ENCODE results near the gene RSPH9.
A peak's percentile ranks its signal among the peaks of the same experiment; 100 is the strongest.
"Not testable (repeated sequence)": the region's sequence is repeated elsewhere in the genome, so short reads cannot be mapped to it uniquely, and the experiment has no call there.

The RSPH9 gene

GRCh38 chr6:43689421-43689820 is 44.6 kb downstream of the RSPH9 start:
- DNase-seq, result no peak

DNA sequence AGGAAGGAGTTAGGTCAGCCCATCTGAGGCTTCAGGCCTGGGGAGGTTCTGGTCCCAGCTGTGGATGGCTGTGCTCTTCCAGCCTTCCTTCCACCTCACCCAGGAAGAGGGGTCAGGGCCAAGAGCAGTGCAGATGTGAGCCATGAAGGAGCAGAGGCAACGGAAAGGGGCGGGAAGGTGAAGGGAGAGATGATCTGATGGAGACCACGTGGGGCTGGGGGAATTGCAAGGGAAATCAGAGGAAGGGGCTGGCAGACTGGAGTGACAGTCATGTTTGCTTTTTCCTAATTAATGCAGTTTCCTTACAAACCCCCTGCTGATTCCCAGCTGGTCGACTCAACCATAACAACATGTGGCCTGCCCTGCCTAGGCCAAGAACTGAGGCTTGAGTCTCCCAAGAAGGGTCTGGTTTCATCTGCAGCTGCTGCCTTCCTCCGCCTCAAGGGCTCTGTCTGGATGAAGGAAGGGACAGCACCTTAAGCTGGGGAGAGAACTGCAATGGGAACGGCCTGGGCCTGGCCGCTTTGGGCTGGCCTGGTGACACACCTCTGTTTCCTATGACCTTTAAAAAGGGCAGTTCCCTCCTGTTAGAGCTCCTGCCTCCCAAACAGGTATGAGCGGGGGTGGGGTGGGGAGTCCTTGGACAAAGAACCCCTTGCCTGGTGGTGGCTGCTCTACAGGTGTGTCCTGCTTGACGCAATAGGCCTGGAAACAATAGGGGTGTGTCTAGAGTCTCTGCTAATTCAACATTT is 50.6 kb downstream of the RSPH9 start:
- no peak for DNase-seq

DNA sequence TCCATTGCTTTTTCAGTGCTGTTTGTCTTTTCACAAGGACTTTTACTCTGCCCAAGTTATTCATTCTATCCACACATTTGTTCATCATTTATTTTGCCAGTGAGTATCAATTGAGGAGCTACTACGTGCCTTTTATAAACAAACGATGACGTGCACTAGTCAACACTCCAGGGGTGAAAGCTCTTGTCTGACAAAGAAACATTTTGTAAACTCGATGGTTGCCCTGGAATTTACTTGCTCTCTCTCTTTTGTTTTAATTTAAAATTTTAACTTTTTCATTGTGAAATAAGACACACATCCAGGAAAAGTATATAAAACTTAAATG is 51.1 kb downstream of the RSPH9 start:
- no peak for DNase-seq

DNA sequence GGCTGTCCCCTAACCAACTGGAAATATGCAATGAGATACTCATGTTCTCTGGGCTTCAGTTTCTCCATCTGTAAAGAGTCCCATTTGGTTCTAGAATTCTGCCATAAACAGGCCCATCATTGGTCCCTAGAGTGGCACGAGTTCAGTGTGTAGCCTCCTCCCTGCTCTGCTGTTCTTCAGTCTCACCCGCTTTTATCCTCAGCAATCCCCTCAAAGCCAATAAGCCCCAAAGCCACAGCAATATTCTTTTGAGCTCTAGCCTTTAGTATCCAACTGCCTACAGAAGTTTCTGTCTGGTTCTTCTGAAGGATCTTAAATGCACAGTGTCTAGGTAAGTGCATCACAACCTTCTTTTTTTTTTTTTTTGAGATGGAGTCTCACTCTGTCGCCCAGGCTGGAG is 52.6 kb downstream of the RSPH9 start:
- DNase-seq, result no peak

DNA sequence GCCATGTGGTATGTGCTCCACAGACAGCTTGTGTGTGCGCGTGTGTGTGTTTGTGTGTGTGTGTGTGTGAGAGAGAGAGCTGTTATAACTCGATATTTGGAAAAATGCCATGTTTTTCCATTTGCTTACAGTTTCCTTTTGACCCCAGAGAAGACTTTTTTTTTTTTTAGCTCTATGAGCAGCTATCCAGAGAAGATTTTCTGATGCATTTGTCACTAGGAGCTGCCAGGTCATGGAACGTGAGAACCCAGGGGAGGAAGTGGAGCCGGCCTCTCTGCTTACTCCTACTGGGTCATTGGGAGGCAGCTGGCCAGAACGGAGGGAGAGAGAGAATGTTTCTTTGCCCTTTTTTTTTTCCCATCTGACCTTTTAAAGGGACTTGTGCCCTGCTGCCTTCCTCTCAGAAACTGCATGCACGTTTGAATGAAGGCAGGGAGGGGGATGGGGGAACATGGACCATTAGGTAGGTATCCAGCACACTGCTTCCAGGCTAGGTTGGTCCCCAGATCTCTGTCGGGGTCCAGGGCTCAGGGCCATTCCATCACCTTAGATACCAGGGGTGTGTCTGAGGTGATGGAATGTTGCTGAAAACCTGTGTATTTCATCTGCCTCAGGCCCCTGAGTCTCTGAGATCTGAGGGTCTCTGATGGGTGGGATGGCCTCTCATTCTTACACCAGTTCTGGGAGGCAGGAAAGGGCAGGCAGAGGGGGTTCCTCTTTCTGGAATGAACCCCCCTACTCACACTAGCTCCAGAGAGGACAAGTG is 53.9 kb downstream of the RSPH9 start:
- no peak for DNase-seq

DNA sequence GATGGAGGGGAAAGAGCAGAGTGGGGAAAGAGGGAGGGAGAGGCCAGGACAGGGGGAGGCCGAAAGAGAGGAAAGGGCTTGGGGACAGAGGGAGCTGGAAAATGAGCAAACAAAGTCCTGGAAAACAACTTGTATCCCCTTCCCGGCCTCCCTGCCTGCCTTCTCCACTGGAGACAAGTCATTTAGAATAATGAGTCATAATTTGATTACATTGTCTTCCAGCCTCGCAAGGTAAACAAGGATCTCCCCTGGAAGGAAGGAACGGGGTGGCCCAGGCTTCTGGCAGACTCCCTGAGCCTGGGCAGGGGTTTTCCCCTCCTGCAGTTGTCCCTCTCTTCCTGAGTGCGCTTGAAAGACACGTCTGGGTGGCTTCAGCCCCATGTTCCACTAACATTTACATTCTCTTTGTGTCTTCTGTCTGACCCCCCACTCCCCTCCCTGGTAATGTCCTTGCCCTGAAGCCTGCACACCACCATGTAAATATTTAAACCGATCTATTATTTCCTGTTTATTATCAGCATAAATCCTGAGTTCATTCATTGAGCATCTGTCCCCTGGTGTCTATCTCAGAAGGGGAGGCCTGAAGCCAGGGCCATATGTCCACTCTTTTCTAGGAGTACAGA is 54.8 kb downstream of the RSPH9 start:
- DNase-seq, result no peak

DNA sequence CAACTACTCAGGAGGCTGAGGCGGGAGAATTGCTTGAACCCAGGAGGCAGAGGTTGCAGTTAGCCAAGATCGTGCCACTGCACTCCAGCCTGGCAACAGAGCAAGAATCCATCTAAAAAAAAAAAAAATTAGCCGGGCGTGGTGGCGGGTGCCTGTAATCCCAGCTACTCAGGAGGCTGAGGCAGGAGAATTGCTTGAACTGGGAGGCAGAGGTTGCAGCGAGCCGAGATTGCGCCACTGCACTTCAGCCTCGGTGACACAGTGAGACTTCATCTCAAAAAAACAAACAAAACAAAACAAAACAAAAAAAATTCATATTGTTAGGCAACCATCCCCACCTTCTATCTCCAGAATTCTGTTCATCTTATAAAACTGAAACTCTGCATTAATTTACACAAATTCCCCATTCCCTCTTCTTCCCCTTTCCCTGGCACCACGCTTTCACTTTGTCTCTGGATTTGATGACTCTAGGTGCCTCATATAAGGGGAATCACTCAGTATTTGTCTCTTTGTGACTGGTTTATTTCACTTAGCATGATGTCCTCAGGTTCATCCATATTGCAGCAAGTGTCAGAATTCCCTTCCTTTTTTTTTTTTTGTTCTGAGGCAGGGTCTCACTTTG is 56.2 kb downstream of the RSPH9 start:
- not testable (repeated sequence) for DNase-seq

GRCh38 chr6:43702171-43702533 is 57.3 kb downstream of the RSPH9 start:
- no peak for DNase-seq

DNA sequence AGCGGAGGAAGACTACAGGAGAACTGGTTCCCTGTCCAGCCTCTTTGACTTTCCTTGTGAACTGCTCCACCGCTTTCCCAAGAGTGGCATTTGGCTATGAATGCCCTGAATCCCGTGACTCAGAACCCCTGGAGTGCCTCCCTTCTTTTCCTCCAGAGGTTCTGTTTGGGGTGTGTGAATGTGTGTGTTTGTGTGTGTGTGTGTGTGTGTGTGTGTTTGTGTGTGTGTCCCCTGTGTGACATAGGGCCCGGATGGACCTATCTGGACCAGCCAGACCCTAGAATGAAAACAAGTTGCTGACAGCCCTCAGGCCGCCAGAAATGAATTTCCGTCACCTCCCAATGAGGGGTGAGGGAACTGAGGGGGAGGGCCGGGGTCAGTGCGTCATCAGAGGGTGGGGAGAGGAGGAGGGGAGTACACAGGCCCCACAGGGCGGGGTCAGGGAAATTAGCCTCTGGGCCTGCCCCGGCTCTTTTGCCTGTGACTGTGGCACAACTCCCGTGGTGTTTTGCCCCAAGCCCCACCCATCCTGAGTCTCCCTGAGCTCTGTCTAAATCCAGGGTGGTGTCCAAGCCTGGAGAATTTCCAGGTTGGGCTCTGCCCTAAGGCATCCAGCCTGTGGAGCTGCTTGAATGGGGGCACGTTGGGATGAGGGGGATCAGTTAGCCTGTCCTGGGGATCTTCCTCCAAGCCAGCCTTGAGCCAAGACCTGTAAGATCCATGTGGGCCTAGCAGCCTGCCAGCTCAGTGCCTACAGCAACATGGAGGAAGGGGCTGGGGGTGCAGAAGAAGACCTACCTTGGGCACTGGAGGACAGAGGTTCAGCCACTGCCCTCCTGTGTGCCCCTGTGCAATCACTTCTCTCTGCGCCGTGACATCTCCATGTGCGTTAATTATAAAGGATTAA is 58.0 kb downstream of the RSPH9 start:
- no peak for DNase-seq

- DNase-seq, result no peak
Observed at GRCh38 chr6:43703512-43704429, 58.9 kb downstream of the RSPH9 start.

GRCh38 chr6:43705996-43706395 is 61.2 kb downstream of the RSPH9 start:
- DNase-seq, result peak; percentile 8

- no peak for DNase-seq
Observed at GRCh38 chr6:43706788-43707187, 62.0 kb downstream of the RSPH9 start.

DNA sequence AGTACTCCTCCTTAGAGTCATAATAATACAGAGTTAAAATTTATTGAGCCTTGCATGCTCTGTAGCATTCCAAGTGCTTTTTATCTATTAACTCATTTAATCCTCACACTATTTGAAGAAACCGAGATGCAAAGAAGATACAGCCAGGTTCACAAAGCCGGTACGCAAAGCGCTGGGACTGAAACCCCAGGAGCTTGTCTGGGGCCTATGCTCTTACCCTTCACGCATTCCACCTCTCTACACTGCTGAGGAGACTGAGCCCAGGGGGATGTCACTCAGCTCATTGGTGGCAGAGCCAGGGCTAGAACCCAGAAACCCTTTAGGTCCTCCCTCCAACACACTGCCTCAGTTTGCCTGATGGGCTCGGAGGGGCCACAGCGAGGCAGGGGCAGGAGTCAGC is 62.4 kb downstream of the RSPH9 start:
- DNase-seq, result no peak

DNA sequence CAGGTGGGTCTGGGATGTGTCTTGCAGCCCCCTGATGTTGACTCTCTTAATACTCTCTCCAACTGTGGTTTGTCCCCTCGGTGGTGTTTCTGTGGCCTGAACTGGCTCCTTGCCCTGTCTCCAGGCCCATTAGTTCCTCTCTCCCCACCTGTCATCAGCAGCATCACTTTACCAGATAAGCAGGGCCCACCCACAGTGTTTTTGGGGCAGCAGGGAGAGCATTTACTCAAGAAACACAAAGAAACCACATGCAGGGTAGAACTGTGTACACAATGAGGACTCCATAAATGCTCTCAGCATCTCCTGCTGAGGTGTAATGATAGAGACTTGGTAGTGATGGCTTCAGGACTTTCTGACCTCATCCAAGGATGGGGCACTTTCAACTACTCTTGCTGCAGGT is 62.9 kb downstream of the RSPH9 start:
- DNase-seq, result no peak

- DNase-seq, result peak; percentile 4
Observed at GRCh38 chr6:43708860-43709653, 64.2 kb downstream of the RSPH9 start.

DNA sequence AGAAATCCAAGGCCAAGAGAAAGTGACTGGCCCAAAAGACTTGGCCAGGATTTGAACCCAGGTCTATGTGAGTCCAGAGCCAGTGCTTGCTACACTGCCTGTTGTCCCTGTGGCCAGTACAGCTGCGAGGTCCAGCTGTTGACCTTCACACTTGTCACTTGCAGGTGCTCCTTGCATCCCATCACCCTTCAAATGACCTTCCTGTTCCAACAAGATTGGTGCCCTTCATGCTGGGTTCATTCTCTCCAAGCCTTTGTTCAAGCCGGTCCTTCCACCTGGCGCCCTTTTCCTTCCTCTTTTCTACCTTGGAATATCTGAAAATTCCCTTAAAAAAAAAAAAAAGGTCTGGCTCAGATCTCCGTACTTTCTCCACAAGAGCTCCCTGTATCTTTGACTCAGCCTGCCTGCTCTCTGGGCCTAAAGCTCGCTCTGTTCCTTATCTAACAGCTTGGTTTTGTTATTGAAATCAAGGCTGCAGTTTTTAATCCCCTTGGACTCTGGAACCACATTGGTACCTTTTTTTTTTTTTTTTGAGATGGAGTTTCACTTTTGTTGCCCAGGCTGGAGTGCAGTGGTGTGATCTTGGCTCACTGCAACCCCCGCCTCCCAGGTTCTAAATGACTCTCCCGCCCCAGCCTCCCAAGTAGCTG is 64.9 kb downstream of the RSPH9 start:
- DNase-seq, result no peak

GRCh38 chr6:43710576-43710975 is 65.7 kb downstream of the RSPH9 start:
- DNase-seq, result no peak

DNA sequence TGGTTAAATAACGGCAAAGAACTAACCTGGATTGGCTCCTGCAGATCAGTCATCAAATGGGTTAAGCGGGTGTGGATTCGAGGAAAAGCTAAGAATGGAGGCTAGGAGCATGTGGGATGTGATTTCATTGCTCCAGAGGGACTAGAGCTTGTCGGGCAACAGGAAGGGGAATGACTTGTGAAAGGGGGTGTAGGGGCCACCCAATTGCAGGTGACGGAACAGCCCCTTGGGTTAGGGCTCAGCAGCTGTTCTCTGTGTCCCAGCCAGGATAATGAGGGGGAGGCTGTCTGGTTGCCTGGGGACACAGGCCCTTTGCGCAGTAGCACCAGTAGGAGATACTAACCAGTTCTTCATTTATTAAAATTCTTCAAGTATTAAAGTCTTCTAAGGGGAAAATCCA is 67.7 kb downstream of the RSPH9 start:
- no peak for DNase-seq

- no peak for DNase-seq
Observed at GRCh38 chr6:43713643-43714310, 68.9 kb downstream of the RSPH9 start.

Measured in GF-D8 (cell line).